HG02763 (cell line): ENCODE data around the gene RBM3.

ENCODE experiments used
- ATAC-seq: cut with Tn5 transposase; IDR thresholded peaks from one replicate; pipeline ENCODE4 v1.9.1; 2021; ENCODE audit warnings: mild to moderate bottlenecking, moderate library complexity; ENCODE audit not compliant: unreplicated experiment

The RBM3 gene

GRCh38 chrX:48576108-48576507, 1.8 kb downstream of the RBM3 start:
- no peak for ATAC-seq

- ATAC-seq = no peak
Measured at GRCh38 chrX:48578661-48579128, 4.4 kb downstream of the RBM3 start.

DNA sequence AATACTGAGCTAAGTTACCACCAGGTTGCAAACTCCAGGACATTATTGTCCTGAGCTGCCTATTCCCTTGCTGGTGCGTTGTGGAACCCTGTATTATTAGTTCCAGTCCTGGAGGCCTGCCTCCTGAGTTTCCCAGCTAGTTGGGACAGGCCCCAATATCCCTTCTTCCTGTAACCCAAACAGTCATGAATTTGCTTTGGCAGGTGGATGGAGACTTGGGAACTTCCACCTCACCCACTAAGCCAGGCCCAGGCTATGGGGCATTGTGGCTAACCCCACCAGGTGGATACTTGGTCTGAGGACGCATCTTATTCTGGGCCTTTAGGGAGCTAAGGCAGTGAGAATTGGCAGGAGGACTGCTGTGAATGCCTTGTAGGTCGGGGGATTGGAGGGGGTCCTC, 5.0 kb downstream of the RBM3 start:
- no peak for ATAC-seq

DNA sequence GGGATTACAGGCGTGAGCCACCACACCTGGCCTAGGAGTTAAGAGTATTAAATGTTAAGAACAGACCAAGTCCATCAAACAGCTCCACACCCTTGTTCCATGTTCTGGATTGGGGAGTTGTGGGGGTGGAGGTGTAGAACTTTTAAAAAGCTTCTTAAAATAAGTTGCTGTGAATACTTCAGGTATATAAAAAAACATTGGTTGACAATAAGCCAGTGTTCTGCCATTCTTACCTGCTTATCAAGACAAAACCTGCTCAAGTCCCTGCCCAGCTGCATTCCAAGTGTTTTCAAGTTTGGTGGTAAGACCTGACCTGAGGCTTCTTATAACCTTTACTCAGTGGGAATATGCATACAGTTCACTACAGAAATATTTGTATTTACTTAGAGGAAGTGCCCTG, 6.4 kb downstream of the RBM3 start:
- no peak for ATAC-seq

GRCh38 chrX:48584698-48585097, 10.4 kb downstream of the RBM3 start:
- ATAC-seq = no peak

DNA sequence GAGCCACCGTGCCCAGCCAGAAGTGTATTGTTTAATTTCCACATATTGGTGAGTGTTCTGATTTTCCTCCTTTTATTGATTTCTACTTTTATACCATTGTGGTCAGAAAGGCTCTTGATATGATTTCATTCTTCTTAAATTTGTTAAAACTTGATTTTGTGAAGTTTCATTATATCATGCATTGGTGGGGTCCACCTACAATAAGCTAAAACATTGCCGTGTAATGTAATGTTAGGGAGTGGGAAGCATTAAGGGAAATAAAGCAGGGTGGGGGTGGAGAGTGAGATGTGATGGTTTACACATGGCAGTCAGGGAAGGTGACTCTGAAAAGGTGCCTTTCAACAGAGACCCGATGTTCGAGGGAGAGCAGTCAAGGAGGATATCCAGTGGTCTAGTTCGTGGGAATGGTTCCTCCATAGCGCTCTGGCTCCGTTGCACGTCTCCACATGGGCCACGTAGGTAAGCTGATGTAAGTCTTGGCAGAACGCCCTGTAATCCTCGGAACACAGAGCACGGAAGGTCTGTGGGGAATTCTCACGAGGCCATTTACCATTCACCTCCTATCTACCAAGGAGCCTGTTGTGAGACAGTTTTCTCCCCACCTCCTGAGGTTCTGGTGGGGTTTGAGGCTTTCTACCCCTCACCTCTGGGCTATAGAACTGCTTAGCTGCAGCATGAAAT, 15.3 kb downstream of the RBM3 start:
- ATAC-seq = no peak

- no peak for ATAC-seq
Measured at GRCh38 chrX:48590203-48591103, 16.2 kb downstream of the RBM3 start.

- no peak for ATAC-seq
Measured at GRCh38 chrX:48591255-48591791, 17.0 kb downstream of the RBM3 start.

GRCh38 chrX:48592971-48593370, 18.7 kb downstream of the RBM3 start:
- no peak for ATAC-seq

GRCh38 chrX:48595929-48596328, 21.6 kb downstream of the RBM3 start:
- no peak for ATAC-seq

DNA sequence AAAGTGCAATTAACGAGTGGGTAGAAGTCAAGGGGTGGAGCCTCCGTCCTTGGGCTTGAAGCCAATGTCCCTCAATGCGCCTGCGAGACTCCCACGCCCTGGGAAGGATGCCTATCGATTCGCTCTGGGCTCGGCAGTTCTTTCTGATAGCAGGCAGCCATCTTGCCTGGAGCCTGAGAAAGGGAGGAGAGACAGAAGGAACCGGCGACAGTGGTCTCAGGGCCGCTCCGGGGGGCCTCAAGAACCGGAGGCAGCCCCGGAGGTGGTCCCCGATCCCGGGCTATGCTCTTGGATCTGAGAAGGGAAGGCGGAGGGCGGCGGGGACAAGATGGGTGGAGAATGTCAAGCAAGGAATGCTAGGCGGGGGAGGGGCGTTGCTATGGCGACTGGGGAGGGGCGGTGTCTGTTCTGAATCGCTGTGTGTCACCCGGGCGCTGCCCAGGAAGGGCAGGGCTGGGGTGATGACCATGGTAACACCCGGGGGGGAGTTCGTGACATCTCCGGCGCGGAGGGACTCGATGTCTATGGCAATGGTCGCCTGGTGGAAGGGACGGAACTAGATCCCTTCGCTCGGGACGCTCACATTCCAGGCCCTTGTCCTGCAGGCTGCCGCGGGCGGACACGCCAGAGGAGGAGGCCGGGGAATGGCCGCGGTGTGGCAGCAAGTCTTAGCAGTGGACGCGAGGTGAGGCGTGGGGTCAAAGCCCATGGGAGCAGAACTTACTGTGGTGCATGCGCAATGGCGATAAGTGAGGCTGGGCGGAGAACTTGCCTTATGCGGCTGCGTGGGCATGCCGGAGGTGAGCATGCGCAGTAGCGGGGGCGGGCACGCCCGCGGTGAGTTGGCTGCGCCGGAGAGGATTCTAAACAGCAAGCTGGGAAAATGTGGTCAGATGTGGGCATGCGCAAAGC, 23.3 kb downstream of the RBM3 start, which contains the start of gene WDR13:
WDR13 (plus strand) TSS at position 140 of the 912 bp plus-strand sequence; CDS start at position 645, 505 bp downstream.
- ATAC-seq = peak; percentile 66

DNA sequence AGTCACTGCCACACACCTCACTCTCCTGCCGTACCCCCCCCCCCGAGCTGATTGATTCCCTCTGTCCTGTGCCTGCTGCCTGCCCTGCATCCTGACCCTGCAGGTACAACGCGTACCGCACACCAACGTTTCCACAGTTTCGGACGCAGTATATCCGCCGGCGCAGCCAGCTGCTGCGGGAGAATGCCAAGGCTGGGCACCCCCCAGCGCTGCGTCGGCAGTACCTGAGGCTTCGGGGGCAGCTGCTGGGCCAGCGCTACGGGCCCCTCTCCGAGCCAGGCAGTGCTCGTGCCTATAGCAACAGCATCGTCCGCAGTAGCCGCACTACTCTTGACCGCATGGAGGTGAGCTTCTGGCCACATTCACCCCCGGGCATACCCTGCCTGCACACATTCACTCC, 24.3 kb downstream of the RBM3 start:
- no peak for ATAC-seq

- ATAC-seq = no peak
Measured at GRCh38 chrX:48599341-48599740, 25.1 kb downstream of the RBM3 start.

DNA sequence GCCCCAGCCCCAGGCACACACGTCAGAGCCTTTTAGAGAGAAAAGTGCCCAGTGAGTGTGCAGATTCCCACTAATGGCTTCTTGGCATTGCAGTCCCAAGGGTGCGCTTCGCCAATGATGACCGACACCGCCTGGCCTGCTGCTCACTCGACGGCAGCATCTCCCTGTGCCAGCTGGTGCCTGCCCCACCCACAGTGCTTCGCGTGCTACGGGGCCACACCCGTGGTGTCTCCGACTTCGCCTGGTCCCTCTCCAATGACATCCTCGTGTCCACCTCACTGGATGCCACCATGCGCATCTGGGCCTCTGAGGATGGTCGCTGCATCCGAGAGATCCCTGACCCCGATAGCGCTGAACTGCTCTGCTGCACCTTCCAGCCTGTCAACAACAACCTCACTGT, 25.9 kb downstream of the RBM3 start:
- ATAC-seq = no peak

DNA sequence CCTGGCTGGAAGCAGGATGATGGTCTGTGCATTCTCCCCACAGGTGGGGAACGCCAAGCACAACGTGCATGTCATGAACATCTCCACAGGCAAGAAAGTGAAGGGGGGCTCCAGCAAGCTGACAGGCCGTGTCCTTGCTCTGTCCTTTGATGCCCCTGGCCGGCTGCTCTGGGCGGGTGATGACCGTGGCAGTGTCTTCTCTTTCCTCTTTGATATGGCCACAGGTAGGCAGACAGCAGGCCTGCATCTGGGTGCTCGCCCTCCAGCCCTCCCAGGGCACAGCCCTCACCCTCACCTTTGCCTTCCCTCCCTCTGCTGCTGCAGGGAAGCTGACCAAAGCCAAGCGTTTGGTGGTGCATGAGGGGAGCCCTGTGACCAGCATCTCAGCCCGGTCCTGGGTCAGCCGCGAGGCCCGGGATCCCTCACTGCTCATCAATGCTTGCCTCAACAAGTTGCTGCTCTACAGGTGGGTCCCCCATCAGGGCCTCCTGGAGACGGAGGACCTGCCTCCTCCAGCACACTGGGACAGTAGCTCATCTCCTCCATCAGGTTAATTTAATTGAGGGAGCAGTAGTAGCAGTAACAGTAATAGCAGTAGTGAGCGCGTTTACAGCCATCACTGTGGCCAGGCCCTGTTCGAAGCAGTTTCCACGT, 27.6 kb downstream of the RBM3 start:
- ATAC-seq = no peak

- ATAC-seq = no peak
Measured at GRCh38 chrX:48604701-48605100, 30.4 kb downstream of the RBM3 start.

- no peak for ATAC-seq
Measured at GRCh38 chrX:48606091-48606490, 31.8 kb downstream of the RBM3 start.

- no peak for ATAC-seq
Measured at GRCh38 chrX:48611703-48612102, 37.4 kb downstream of the RBM3 start.

GRCh38 chrX:48613502-48614160, 39.3 kb downstream of the RBM3 start:
- no peak for ATAC-seq

DNA sequence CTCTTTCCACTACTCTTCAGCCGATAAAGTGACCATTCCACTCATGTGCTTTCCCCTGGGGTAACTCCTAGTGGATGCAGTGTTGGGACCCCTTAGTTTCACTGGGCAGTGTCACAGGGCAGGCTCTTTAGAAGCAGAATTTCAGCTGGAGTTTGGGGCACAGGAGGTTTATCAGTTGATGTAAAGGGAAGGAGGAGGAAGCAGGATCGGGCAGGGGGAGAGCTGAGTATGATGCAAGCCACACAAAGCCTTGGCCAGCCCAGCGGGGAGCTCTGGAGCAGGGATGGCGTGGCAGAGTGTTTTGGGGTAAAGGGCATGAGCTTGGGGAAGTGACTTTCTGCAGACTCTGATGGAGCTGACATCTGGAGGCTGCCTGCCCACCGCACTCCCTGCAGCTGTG, 42.3 kb downstream of the RBM3 start:
- no peak for ATAC-seq
